Trophoblast cell (in vitro differentiated cells and primary cell): ENCODE measurements around the gene SERTAD3.

ENCODE experiments used
- DNase-seq, 2 donors: peaks; one replicate each; pipeline ENCODE4 v3.0.0-alpha.2; 2016
- H2AFZ ChIP-seq: 2 replicates; pipeline ENCODE4 v1.6.1; 2013; ENCODE audit warnings: low read length, moderate library complexity, mild to moderate bottlenecking; ENCODE audit not compliant: insufficient read depth, poor library complexity
- H2AK5ac ChIP-seq: 2 replicates; pipeline ENCODE4 v1.6.1; 2013; ENCODE audit warnings: mild to moderate bottlenecking, low read length
- H2BK120ac ChIP-seq: 2 replicates; pipeline ENCODE4 v1.6.1; 2013; ENCODE audit warnings: low read length, mild to moderate bottlenecking, moderate library complexity; ENCODE audit not compliant: insufficient read depth, poor library complexity
- H2BK12ac ChIP-seq: 2 replicates; pipeline ENCODE4 v1.6.1; 2013; ENCODE audit warnings: mild to moderate bottlenecking, low read length, moderate library complexity
- H2BK5ac ChIP-seq: 2 replicates; pipeline ENCODE4 v1.6.1; 2013; ENCODE audit warnings: low read length, low read depth, moderate library complexity, mild to moderate bottlenecking; ENCODE audit not compliant: poor library complexity
- H3K14ac ChIP-seq: 2 replicates; pipeline ENCODE4 v1.6.1; 2013; ENCODE audit warnings: mild to moderate bottlenecking, low read length
- H3K18ac ChIP-seq: 2 replicates; pipeline ENCODE4 v1.6.1; 2013; ENCODE audit warnings: mild to moderate bottlenecking, low read length
- H3K23ac ChIP-seq: 2 replicates; pipeline ENCODE4 v1.6.1; 2013; ENCODE audit warnings: low read length
- H3K27ac ChIP-seq: 2 replicates; pipeline ENCODE4 v1.5.1; 2013; ENCODE audit warnings: low read depth, mild to moderate bottlenecking, inconsistent platforms, low read length, moderate library complexity
- H3K27me3 ChIP-seq: 2 replicates; pipeline ENCODE4 v1.6.1; 2013; ENCODE audit warnings: inconsistent platforms, mild to moderate bottlenecking, low read length, moderate library complexity; ENCODE audit not compliant: insufficient read depth
- H3K36me3 ChIP-seq, 2 experiments: 1 replicate in 1 of 2; 2 replicates in 1 of 2; pipeline ENCODE4 v1.6.1; 2013; ENCODE audit warnings: low read length in 2 of 2, mild to moderate bottlenecking in 2 of 2, moderate library complexity in 1 of 2; ENCODE audit not compliant: insufficient read depth in 2 of 2, control insufficient read depth in 1 of 2
- H3K4ac ChIP-seq: 2 replicates; pipeline ENCODE4 v1.6.1; 2013; ENCODE audit warnings: low read depth, mild to moderate bottlenecking, low read length, moderate library complexity
- H3K4me1 ChIP-seq, 2 experiments: 1 replicate in 1 of 2; 2 replicates in 1 of 2; pipeline ENCODE4 v1.6.1; 2013; ENCODE audit warnings: low read length in 2 of 2, mild to moderate bottlenecking in 2 of 2, moderate library complexity in 1 of 2; ENCODE audit not compliant: insufficient read depth in 2 of 2, control insufficient read depth in 1 of 2
- H3K4me2 ChIP-seq: 2 replicates; pipeline ENCODE4 v1.6.1; 2013; ENCODE audit warnings: inconsistent platforms, mild to moderate bottlenecking, low read length, moderate library complexity
- H3K4me3 ChIP-seq: 2 replicates; pipeline ENCODE4 v1.5.1; 2013; ENCODE audit warnings: mild to moderate bottlenecking, low read depth, low read length, inconsistent platforms
- H3K79me1 ChIP-seq: one replicate; pipeline ENCODE4 v1.6.1; 2013; ENCODE audit warnings: low read length
- H3K79me2 ChIP-seq: 2 replicates; pipeline ENCODE4 v1.6.1; 2013; ENCODE audit warnings: low read length, mild to moderate bottlenecking; ENCODE audit not compliant: control insufficient read depth, insufficient read depth, poor library complexity
- H3K9ac ChIP-seq: 2 replicates; pipeline ENCODE4 v1.6.1; 2013; ENCODE audit warnings: mild to moderate bottlenecking, low read length
- H3K9me3 ChIP-seq: 2 replicates; pipeline ENCODE4 v1.6.1; 2013; ENCODE audit warnings: low read depth, mild to moderate bottlenecking, control low read depth, inconsistent platforms, low read length; ENCODE audit not compliant: insufficient read depth
- H4K12ac ChIP-seq: 2 replicates; pipeline ENCODE4 v1.6.1; 2013; ENCODE audit warnings: low read depth, mild to moderate bottlenecking, low read length, moderate library complexity
- H4K8ac ChIP-seq: 2 replicates; pipeline ENCODE4 v1.6.1; 2013; ENCODE audit warnings: low read depth, mild to moderate bottlenecking, low read length, moderate library complexity
- H4K91ac ChIP-seq: one replicate; pipeline ENCODE4 v1.6.1; 2013; ENCODE audit warnings: low read depth, mild to moderate bottlenecking, low read length, moderate library complexity
- WGBS: extraction: QIAGEN DNeasy Blood & Tissue Kit; methylation state at CpG from one replicate; pipeline ENCODE4 v1.1.7; 2013; ENCODE audit warnings: missing lambda C conversion rate; ENCODE audit not compliant: insufficient read length, insufficient coverage; ENCODE audit errors: extremely low coverage; 5-methylcytosine and 5-hydroxymethylcytosine counted together

The SERTAD3 gene

GRCh38 chr19:40450664-40451063 is 6.5 kb upstream of the SERTAD3 start:
- H3K9ac ChIP-seq: no peak overlapping the region
- no peak overlapping the region for H4K91ac ChIP-seq
- peaks cover 5% of the 10 kb centered on the region in 2 experiments for H3K36me3 ChIP-seq
- peaks cover 3% of the 10 kb centered on the region for H3K79me1 ChIP-seq
- no peak overlapping the region for H4K12ac ChIP-seq
- H3K79me2 ChIP-seq: peaks cover 2% of the 10 kb centered on the region
- H2BK12ac ChIP-seq: no peak overlapping the region
- no peaks in the 10 kb centered on the region for H3K9me3 ChIP-seq
- no peak overlapping the region for H3K4ac ChIP-seq
- no peaks in the 10 kb centered on the region for H3K27me3 ChIP-seq
- no peak overlapping the region for H3K4me2 ChIP-seq
- H4K8ac ChIP-seq: no peak overlapping the region
- no peak overlapping the region for H2AFZ ChIP-seq
- H2AK5ac ChIP-seq: no peak overlapping the region
- WGBS: no CpG with 5 or more reads among the region's 4 CpGs
- H3K4me3 ChIP-seq: no peak overlapping the region
- H3K23ac ChIP-seq: no peak overlapping the region
- peaks cover 6 to 9% of the 10 kb centered on the region in 2 experiments for H3K4me1 ChIP-seq
- H3K14ac ChIP-seq: no peak overlapping the region
- no peak overlapping the region for H3K18ac ChIP-seq
- H3K27ac ChIP-seq: no peak overlapping the region
- peak in 1 of 2 donors; percentile 28 for DNase-seq
- no peak overlapping the region for H2BK5ac ChIP-seq
- no peak overlapping the region for H2BK120ac ChIP-seq

- H4K12ac ChIP-seq: no peak overlapping the region
- peaks cover 2% of the 10 kb centered on the region for H3K79me2 ChIP-seq
- no peak for DNase-seq
- peaks cover 5% of the 10 kb centered on the region in 2 experiments for H3K36me3 ChIP-seq
- no peaks in the 10 kb centered on the region for H3K27me3 ChIP-seq
- no peak overlapping the region for H2BK12ac ChIP-seq
- H3K4ac ChIP-seq: no peak overlapping the region
- H4K8ac ChIP-seq: no peak overlapping the region
- H3K23ac ChIP-seq: no peak overlapping the region
- H2BK120ac ChIP-seq: no peak overlapping the region
- H3K27ac ChIP-seq: no peak overlapping the region
- no peak overlapping the region for H3K14ac ChIP-seq
- no peak overlapping the region for H2AK5ac ChIP-seq
- H3K9ac ChIP-seq: no peak overlapping the region
- no peak overlapping the region for H3K4me2 ChIP-seq
- H3K79me1 ChIP-seq: peaks cover 6% of the 10 kb centered on the region
- no peak overlapping the region for H2BK5ac ChIP-seq
- no peaks in the 10 kb centered on the region for H3K9me3 ChIP-seq
- H4K91ac ChIP-seq: no peak overlapping the region
- no CpG with 5 or more reads among the region's 4 CpGs for WGBS
- peaks cover 6 to 13% of the 10 kb centered on the region in 2 experiments for H3K4me1 ChIP-seq
- no peak overlapping the region for H3K4me3 ChIP-seq
- H3K18ac ChIP-seq: no peak overlapping the region
- no peak overlapping the region for H2AFZ ChIP-seq
These were observed 5.4 kb upstream of the SERTAD3 start for GRCh38 chr19:40449506-40449905.

- DNase-seq: no peak
- H3K27ac ChIP-seq: peak overlapping the region; percentile 14
- H3K79me2 ChIP-seq: peaks cover 16% of the 10 kb centered on the region
- H4K91ac ChIP-seq: peak overlapping the region; percentile 72
- peaks cover 14 to 15% of the 10 kb centered on the region in 2 experiments for H3K36me3 ChIP-seq
- peak overlapping the region; percentile 48 for H3K18ac ChIP-seq
- peaks cover 17% of the 10 kb centered on the region for H3K79me1 ChIP-seq
- peak overlapping the region; percentile 52 for H2BK12ac ChIP-seq
- peak overlapping the region; percentile 65 for H2AK5ac ChIP-seq
- H3K4me1 ChIP-seq: peaks cover 12 to 17% of the 10 kb centered on the region in 2 experiments
- peak overlapping the region; percentile 28 for H3K14ac ChIP-seq
- no CpG with 5 or more reads among the region's 8 CpGs for WGBS
- H4K12ac ChIP-seq: no peak overlapping the region
- H4K8ac ChIP-seq: peak overlapping the region; percentile 82
- no peak overlapping the region for H3K9ac ChIP-seq
- no peaks in the 10 kb centered on the region for H3K27me3 ChIP-seq
- H3K23ac ChIP-seq: no peak overlapping the region
- no peaks in the 10 kb centered on the region for H3K9me3 ChIP-seq
- peak overlapping the region; percentile 25 for H2BK120ac ChIP-seq
- no peak overlapping the region for H3K4ac ChIP-seq
- H3K4me2 ChIP-seq: no peak overlapping the region
- H3K4me3 ChIP-seq: no peak overlapping the region
- no peak overlapping the region for H2AFZ ChIP-seq
- peak overlapping the region; percentile 57 for H2BK5ac ChIP-seq
These were observed 2.2 kb upstream of the SERTAD3 start for GRCh38 chr19:40446263-40446784.

GRCh38 chr19:40445780-40446262 is 1.7 kb upstream of the SERTAD3 start:
- Histone ChIP-seq H3K18ac (no peak overlapping the region), H3K14ac (no peak overlapping the region), H3K36me3 (peaks cover 18 to 19% of the 10 kb centered on the region in 2 experiments), H2BK120ac (no peak overlapping the region), H4K91ac (no peak overlapping the region), H3K23ac (no peak overlapping the region), H2AFZ (no peak overlapping the region), H3K9me3 (no peaks in the 10 kb centered on the region), H3K9ac (no peak overlapping the region), H3K4me1 (peaks cover 12 to 17% of the 10 kb centered on the region in 2 experiments), H2BK5ac (no peak overlapping the region), H2BK12ac (no peak overlapping the region), H3K27me3 (no peaks in the 10 kb centered on the region), H3K4me2 (peak overlapping the region; percentile 4), H4K8ac (peak overlapping the region; percentile 82), H2AK5ac (no peak overlapping the region), H3K4me3 (no peak overlapping the region), H3K27ac (peak overlapping the region; percentile 71), H3K79me1 (peaks cover 17% of the 10 kb centered on the region), H4K12ac (no peak overlapping the region), H3K79me2 (peaks cover 16% of the 10 kb centered on the region), H3K4ac (no peak overlapping the region)
- WGBS: no CpG with 5 or more reads among the region's 9 CpGs
- peak; percentile 75 to 84 for DNase-seq
